ENCODE results near the gene DGKD.

- no peak for TF ChIP-seq EZH2phosphoT487 (IDR thresholded peaks at IDR 0.05; ENCODE audit: insufficient read depth, low read depth)
- no peak for TF ChIP-seq EZH2 (IDR thresholded peaks at IDR 0.05; ENCODE audit: insufficient read depth, poor library complexity, severe bottlenecking)
Observed at GRCh38 chr2:233440314-233440713, 86.0 kb downstream of the DGKD start.

Measured in GM23248 (cell line).